HTERT RPE-1 (cell line): ENCODE data around the gene CHST12.

Experiments
- in situ Hi-C: fragments of 300-500 bp; cut with MboI; formaldehyde crosslinking; loops from 4 replicates; pipeline ENCODE4 v1.14.3; 2020; ENCODE audit warnings: low sequenced_read_pairs

Gene CHST12

DNA sequence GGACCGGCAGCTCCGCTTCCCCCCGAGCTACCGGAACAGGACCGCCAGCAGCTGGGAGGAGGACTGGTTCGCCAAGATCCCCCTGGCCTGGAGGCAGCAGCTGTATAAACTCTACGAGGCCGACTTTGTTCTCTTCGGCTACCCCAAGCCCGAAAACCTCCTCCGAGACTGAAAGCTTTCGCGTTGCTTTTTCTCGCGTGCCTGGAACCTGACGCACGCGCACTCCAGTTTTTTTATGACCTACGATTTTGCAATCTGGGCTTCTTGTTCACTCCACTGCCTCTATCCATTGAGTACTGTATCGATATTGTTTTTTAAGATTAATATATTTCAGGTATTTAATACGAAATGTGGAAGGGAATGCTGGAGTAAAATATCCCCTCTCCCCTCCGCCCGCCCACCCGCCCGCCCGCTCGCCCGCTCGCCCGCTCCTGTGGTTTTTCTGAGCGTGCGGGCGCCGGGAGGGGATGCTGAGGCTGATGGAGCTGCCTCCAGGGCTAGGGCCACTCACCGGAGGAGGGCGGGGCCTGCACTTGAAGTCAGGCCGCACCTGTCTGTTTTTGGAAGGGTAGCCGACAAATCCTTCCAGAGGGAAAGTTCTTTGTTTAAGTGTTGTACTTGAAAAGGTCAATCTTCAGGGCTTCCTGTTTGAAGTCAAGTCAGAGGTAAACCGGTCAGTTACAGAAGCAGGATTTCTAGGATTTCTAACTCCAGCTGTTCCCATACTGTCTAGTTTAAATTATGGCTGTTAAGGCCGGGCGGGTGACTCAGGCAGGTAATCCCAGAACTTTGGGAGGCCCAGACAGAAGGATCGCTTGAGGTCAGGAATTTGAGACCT lies 30.5 kb downstream of the CHST12 start:
- in situ Hi-C loops: no loop called here

DNA sequence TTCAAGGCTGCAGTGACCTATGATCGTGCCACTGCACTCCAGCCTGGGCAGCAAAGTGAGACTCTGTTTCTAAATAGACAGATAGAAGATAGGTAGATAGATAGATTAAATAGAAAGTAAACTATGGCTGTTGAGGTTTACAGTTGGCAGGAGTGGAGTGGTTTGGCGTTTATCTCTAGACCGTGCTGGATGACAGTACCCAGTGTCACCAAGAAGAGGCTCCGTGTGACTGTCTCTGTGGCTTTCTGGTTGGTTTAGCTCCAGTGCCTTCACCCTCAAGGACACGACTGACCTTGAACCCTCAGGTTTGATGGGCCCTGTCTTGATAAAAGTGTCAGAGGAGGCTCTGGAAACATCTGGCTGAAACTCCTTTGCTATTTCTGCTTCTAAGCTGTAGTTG lies 31.7 kb downstream of the CHST12 start:
- in situ Hi-C loops: no loop called here

DNA sequence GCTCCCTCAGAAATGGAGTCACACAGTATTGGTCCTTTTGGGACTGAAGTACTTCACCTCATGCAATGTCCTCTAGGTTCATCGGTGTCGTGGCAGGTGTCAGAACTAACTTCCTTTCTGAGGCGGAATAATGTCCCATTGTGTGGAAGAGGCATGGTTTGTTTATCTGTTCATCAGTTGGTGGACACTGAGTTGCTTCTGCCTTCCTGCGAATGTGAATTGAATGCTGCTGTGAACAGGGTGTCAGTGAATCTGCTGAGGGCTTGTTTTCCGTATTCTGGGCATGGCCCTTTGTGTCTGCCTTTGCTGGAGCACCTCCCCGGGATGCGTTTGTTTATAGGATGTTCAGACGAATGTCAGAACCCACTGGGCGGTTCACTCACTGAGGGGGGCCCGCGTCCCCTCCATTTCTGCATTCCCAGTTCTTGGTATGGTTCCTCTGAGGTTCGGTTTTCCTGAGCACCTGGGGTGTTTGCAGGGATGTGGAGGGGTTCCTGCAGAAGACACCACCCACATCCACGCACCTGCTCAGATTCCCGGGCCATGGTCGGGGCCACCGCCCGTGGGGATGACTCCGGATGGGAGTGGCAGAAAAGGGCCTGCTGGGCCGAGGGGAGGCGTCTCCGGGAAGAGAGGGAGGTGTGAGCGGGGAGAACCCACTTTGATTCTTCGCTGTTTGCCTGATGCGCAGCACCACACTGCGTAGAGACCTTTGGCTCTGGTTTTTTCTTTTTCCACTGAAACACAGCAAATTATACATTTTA lies 33.1 kb downstream of the CHST12 start:
- in situ Hi-C loops: no loop called here

- in situ Hi-C loops: no loop called here
These were observed 33.7 kb downstream of the CHST12 start for GRCh38 chr7:2437136-2437535.

- in situ Hi-C loops: no loop called here
These were observed 34.2 kb downstream of the CHST12 start for GRCh38 chr7:2437537-2438148.

GRCh38 chr7:2438186-2438585 lies 34.8 kb downstream of the CHST12 start:
- in situ Hi-C loops: no loop called here

DNA sequence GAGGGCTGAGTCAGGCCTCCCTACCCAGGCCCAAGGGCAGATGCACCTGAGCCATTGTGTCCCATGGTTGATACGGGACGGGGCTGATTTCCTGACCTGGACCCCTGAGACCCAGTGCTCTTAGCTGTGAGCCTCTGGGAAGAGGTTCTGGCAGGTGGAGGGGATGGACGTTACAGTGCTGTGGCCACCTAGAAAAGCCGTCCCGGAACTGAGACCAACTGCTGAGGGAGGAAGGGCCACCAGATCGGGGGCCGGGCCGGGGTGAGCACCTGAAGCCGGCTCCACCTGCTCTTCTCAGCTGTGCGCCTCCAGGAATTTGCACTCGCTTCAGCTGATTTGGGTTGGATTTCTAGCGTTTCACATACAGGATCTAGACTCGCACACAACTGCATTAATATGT lies 35.4 kb downstream of the CHST12 start:
- in situ Hi-C loops: no loop called here

DNA sequence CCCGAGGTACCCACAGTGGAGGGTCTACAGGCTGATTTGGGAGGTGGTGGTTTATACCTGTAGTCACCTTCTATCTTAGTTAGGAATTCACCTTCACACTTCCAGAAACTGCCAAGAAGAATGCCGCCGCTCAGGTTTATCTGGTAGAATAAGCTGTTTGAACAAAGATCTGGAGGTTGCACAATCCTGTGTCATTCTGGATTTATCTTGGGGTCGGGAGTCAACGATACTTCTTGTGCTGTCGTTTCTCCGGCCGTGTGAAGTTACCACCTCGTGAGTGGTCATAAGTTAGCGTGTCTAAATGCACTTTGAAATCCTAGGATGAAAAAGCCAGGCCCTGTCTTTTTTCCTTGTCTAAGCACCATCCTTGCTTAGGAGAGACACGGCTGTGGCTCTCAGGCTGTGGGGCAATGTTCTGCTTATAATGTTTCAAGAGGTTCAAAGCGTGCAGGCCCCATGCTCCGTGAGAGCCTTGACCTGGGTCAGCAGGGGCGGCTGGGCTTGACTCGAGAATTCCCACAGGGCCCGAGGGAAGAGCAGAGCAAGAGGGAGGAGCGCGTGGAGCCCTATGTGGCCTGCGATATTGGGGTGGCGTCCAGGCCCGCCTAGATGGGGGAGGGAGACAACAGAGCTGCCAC lies 37.3 kb downstream of the CHST12 start:
- in situ Hi-C loops: no loop called here

DNA sequence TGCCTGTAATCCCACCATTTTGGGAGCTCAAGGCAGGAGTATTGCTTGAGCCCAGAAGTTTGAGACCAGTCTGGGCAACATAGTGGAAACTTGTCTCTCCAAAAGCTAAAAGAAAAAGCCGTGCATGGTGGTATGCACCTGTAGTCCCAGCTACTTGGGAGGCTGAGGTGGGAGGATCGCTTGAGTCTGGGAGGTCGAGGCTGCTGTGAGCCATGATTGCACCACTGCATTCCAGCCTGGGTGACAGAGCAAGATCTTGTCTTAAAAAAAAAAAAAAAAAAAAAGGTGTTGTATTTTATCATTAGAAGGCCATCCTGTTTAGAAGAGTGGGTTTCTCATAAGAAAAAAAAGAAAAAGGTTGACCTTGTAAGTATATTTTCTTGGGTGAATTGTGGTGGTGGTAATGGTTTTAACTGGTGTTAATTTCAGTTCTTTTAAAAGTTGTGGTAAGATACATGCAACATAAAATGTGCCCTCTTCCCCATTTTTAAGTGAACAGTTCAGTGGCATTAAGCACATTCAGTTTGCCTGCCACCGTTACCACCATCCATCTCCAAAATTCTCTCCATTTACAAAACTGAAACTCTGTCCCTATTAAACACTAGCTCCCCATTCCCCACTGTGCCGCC lies 38.1 kb downstream of the CHST12 start:
- in situ Hi-C loops: no loop called here

GRCh38 chr7:2443491-2443890 lies 40.1 kb downstream of the CHST12 start:
- in situ Hi-C loops: no loop called here

- in situ Hi-C loops: no loop called here
These were observed 41.1 kb downstream of the CHST12 start for GRCh38 chr7:2444476-2444875.

- in situ Hi-C loops: no loop called here
These were observed 41.6 kb downstream of the CHST12 start for GRCh38 chr7:2445047-2445446.

- in situ Hi-C loops: no loop called here
These were observed 42.6 kb downstream of the CHST12 start for GRCh38 chr7:2445898-2446555.

GRCh38 chr7:2446676-2447075 lies 43.3 kb downstream of the CHST12 start:
- in situ Hi-C loops: no loop called here

- in situ Hi-C loops: no loop called here
These were observed 47.0 kb downstream of the CHST12 start for GRCh38 chr7:2450198-2451107.

GRCh38 chr7:2451171-2452073 lies 48.0 kb downstream of the CHST12 start:
- in situ Hi-C loops: no loop called here

DNA sequence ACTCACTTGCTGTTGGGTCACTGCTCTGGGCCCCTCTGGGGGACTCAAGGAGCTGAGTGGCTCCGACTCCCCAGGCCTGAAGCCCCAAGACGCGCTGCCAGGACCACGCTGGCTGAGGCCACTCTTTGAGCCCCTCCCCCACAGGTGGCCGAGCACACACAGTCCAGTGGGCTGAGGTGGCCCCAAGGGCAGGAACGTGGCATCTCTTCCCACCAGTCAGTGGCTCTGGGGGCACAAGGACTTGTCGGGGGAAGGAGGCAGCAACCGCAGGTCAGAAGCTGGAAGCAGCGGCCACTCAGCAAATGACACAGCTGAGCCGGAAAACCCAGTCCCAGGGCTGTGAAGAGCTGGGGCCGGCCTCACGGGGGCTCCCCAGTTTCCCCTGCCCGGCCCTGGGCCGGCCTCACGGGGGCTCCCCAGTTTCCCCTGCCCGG lies 48.7 kb downstream of the CHST12 start:
- in situ Hi-C loops: no loop called here

- in situ Hi-C loops: no loop called here
These were observed 49.3 kb downstream of the CHST12 start for GRCh38 chr7:2452643-2453270.
